RWPE2 (cell line): Measurements from ENCODE around the gene PPP1R14C.

Experiments
- ATAC-seq: fragments of 200-7000 bp; cut with Tn5 transposase; 3 replicates; pipeline ENCODE4 v1.9.1; 2021; ENCODE audit warnings: low read depth
- DNase-seq: peaks from one replicate; pipeline ENCODE4 v3.0.0-alpha.2; 2020; ENCODE audit warnings: low spot score
- H3K27ac ChIP-seq: fragments of 450-650 bp; 2 replicates; pipeline ENCODE4 v1.5.1; 2017; ENCODE audit warnings: mild to moderate bottlenecking; ENCODE audit not compliant: poor library complexity, severe bottlenecking
- H3K27me3 ChIP-seq: fragments of 250-450 bp; sonication (Bioruptor Pico); 2 replicates; pipeline ENCODE4 v1.5.1; 2021; ENCODE audit warnings: mild to moderate bottlenecking, moderate library complexity; ENCODE audit not compliant: insufficient read depth, poor library complexity, severe bottlenecking
- H3K36me3 ChIP-seq: fragments of 250-450 bp; sonication (Bioruptor Pico); 2 replicates; pipeline ENCODE4 v1.5.1; 2020; ENCODE audit warnings: low read depth, mild to moderate bottlenecking, moderate library complexity
- H3K4me1 ChIP-seq: fragments of 250-450 bp; sonication (Bioruptor Pico); 2 replicates; pipeline ENCODE4 v1.5.1; 2021; ENCODE audit warnings: mild to moderate bottlenecking, moderate library complexity; ENCODE audit not compliant: insufficient read depth, poor library complexity, severe bottlenecking
- H3K4me3 ChIP-seq: fragments of 250-450 bp; sonication (Bioruptor Pico); 2 replicates; pipeline ENCODE4 v1.5.1; 2021; ENCODE audit warnings: mild to moderate bottlenecking, moderate library complexity; ENCODE audit not compliant: severe bottlenecking
- H3K9me3 ChIP-seq: fragments of 250-450 bp; sonication (Bioruptor Pico); 2 replicates; pipeline ENCODE4 v1.5.1; 2021; ENCODE audit warnings: mild to moderate bottlenecking, moderate library complexity; ENCODE audit not compliant: severe bottlenecking
- CTCF ChIP-seq: fragments of 450-650 bp; IDR thresholded peaks from one replicate; pipeline ENCODE4 v1.5.1; 2017; ENCODE audit warnings: mild to moderate bottlenecking, moderate library complexity; ENCODE audit not compliant: poor library complexity, severe bottlenecking

The PPP1R14C gene

GRCh38 chr6:150203378-150203777, 60.5 kb downstream of the PPP1R14C start:
- H3K27ac ChIP-seq: peak overlapping the region; percentile 43
- no peak overlapping the region for H3K4me3 ChIP-seq
- no peaks in the 10 kb centered on the region for H3K9me3 ChIP-seq
- no peaks in the 10 kb centered on the region for H3K36me3 ChIP-seq
- no peaks in the 10 kb centered on the region for H3K27me3 ChIP-seq
- no peak for DNase-seq
- ATAC-seq: no peak
- H3K4me1 ChIP-seq: peaks cover 31% of the 10 kb centered on the region
- TF ChIP-seq CTCF: no peak

DNA sequence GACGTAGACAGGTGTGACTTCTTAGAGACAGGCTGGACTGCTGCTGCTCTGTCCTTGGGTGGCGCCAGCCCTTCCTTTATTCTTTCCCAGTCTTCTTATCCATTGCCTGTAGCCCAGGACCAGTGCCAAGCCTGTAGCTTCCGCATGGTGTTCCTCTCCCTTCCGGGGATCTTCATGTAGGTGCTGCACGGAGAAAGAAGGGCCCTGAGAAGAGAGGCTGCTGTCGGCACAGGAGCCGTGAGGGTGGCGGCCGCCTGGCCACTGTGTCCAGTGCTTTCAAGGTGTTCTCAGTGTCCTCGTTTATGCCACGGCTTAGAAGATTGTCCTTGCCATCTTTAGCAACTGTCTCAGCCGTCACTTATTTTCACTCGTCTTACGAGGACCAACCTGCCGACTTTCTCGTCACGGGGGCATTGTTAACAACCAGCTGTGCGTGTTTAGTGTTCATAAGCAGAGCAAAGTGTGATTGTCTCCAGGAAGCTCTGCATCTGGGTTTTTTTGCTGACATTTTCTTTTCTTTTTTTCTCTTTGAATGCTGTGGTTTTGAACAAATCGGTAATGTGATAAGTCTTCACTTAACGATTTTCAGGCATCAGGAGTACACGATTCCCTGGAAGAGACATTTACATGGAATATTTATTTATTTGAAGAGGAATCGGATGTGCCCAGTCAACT, 61.2 kb downstream of the PPP1R14C start:
- TF ChIP-seq CTCF: no peak
- no peaks in the 10 kb centered on the region for H3K9me3 ChIP-seq
- no peak for DNase-seq
- ATAC-seq: no peak
- H3K4me3 ChIP-seq: no peak overlapping the region
- H3K4me1 ChIP-seq: peaks cover 32% of the 10 kb centered on the region
- H3K27ac ChIP-seq: no peak overlapping the region
- no peaks in the 10 kb centered on the region for H3K27me3 ChIP-seq
- no peaks in the 10 kb centered on the region for H3K36me3 ChIP-seq

DNA sequence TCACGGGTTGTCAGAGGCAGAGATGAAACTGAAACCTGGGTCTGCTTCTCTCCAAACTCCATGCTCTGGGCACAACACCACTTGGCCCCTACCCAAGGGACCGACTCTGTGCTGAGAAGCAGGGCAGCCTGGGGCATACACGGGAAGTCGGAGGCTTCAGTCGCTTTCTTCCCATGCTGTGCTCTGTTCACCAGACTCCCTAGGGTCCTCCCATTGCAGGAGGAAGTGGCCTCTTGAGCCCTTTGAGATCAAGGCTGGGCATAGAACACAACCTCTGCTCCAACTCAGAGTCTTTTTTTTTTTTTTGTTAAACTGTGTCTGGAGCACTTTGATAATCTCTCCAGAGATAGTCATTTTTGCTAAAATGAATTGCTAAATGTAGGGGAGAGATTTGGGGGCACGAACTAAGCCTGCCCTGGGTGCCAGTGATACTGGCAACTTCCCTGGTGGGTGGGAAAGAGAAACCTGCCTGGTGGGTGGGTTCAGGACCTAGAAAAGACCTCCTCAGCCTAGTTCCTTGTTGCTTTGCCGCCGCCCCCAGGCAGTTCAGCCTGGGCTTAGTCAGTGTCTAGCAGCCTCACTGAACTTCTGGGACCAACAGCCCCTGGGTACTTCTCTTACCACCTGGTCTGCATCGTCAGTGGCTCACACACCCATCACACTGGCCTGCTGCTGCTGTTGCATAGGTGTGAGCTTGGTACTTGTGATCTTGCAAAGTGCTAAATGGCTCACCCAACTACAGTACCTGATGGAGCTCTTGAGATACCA, 62.0 kb downstream of the PPP1R14C start:
- DNase-seq: no peak

DNA sequence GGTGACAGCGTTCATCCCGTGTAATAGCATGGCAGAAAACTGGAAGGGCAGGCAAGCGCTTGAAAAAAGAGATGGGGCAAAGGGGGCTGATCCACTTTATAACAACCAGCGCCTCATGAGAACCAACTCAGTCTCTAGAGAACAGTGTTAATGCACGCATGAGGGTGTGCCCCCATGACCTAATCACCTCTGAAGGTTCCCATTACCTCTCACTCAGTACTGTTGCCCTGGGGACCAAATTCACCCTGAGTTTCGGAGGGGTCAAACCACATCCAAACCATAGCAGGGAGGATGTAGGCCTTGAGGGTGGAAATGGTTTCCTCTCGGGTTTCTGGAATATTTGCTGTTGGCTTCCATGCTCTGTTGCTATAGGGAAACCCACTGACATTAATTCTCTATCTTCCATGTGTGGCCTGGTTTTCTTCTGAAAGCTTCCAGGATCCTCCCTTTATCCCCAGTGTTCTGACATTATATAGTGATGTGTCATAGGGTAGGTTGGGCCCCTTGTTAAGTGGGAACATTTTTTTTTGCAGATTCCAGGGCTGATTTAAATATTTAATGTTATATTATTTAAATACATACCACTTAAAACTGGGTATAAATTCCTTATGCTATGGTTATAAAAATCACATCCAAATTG, 65.2 kb downstream of the PPP1R14C start:
- TF ChIP-seq CTCF: no peak
- Histone ChIP-seq H3K36me3 (no peaks in the 10 kb centered on the region), H3K4me3 (no peak overlapping the region), H3K9me3 (no peaks in the 10 kb centered on the region), H3K4me1 (peaks cover 31% of the 10 kb centered on the region), H3K27me3 (no peaks in the 10 kb centered on the region), H3K27ac (peak overlapping the region; percentile 53)
- peak; percentile 81 for ATAC-seq
- no peak for DNase-seq

More for the DNA sequence above, 62.0 kb downstream of the PPP1R14C start:
- H3K36me3 ChIP-seq: no peaks in the 10 kb centered on the region
- no peak overlapping the region for H3K27ac ChIP-seq
- H3K9me3 ChIP-seq: no peaks in the 10 kb centered on the region
- H3K27me3 ChIP-seq: no peaks in the 10 kb centered on the region
- H3K4me1 ChIP-seq: peaks cover 27% of the 10 kb centered on the region
- no peak for TF ChIP-seq CTCF
- no peak overlapping the region for H3K4me3 ChIP-seq
- ATAC-seq: no peak
